ENCODE results near the gene CDC42EP2.

DNA sequence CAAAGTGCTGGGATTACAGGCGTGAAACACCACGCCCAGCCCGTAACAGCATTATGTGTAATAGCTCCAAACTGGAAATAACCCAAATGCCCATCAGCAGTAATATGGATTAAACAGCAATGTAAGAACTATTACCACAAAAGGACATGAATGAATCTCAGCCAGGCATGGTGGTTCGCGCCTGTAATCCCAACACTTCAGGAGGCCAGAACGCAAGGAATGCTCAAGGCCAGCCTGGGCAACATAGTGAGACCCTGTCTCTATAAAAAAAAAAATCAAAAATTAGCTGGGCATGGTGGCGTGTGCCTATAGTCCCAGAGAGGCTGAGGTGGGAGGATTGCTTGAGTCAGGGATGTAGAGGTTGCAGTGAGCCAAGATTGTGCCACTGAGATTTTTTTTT is 15.9 kb downstream of the CDC42EP2 start:
- no peak for TF ChIP-seq POLR2A (IDR thresholded peaks at IDR 0.05; ENCODE audit: low read length)
- TF ChIP-seq, protein P1, sequence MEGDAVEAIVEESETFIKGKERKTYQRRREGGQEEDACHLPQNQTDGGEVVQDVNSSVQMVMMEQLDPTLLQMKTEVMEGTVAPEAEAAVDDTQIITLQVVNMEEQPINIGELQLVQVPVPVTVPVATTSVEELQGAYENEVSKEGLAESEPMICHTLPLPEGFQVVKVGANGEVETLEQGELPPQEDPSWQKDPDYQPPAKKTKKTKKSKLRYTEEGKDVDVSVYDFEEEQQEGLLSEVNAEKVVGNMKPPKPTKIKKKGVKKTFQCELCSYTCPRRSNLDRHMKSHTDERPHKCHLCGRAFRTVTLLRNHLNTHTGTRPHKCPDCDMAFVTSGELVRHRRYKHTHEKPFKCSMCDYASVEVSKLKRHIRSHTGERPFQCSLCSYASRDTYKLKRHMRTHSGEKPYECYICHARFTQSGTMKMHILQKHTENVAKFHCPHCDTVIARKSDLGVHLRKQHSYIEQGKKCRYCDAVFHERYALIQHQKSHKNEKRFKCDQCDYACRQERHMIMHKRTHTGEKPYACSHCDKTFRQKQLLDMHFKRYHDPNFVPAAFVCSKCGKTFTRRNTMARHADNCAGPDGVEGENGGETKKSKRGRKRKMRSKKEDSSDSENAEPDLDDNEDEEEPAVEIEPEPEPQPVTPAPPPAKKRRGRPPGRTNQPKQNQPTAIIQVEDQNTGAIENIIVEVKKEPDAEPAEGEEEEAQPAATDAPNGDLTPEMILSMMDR (IDR thresholded peaks at IDR 0.05) = no peak
- TF ChIP-seq, protein P2, sequence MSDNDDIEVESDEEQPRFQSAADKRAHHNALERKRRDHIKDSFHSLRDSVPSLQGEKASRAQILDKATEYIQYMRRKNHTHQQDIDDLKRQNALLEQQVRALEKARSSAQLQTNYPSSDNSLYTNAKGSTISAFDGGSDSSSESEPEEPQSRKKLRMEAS (IDR thresholded peaks at IDR 0.05) = no peak

Measured in A549 (cell line).